H1 (cell line): ENCODE measurements around the gene C5AR2. TPM values are rescaled to one million over a fixed set of nuclear protein-coding genes. Genes with fewer than 3 reads are reported as not detected.

Experiments
- CTCF ChIA-PET: fragments of 300-600 bp; sonication (Branson Sonifier 250); formaldehyde crosslinking; loops from one replicate; lab custom pipeline; 2021; ENCODE audit not compliant: partially characterized antibody; lab: Charles Lee
- POLR2A ChIA-PET: fragments of 300-600 bp; sonication (Branson Sonifier 250); formaldehyde crosslinking; loops from one replicate; lab custom pipeline; 2021; ENCODE audit warnings: inconsistent platforms; ENCODE audit not compliant: partially characterized antibody; lab: Charles Lee
- DNase-seq, 2 experiments: peaks; one replicate each; pipeline versions ENCODE4 v3.0.0 to v3.0.0-alpha.2; 2010 to 2022; ENCODE audit warnings: low spot score in 2 of 2, low read depth in 1 of 2, mixed read lengths in 1 of 2
- FAIRE-seq: peaks from 2 replicates; lab custom pipeline; 2011; peaks lifted over from hg19 to GRCh38; lab: Jason Lieb, UNC
- H2AFZ ChIP-seq: 2 replicates; pipeline ENCODE4 v1.8.1; 2012; ENCODE audit warnings: low read length, inconsistent platforms
- H2AK5ac ChIP-seq: 2 replicates; pipeline ENCODE4 v1.6.1; 2013; ENCODE audit warnings: low read depth, low read length
- H2BK120ac ChIP-seq: replicated peaks from 2 replicates; pipeline ENCODE3; 2013; ENCODE audit warnings: low read depth, low read length, inconsistent platforms
- H2BK12ac ChIP-seq: 2 replicates; pipeline ENCODE4 v1.6.1; 2013; ENCODE audit warnings: low read depth, low read length
- H2BK15ac ChIP-seq: 2 replicates; pipeline ENCODE4 v1.6.1; 2013; ENCODE audit warnings: low read length
- H2BK20ac ChIP-seq: 2 replicates; pipeline ENCODE4 v1.6.1; 2013; ENCODE audit warnings: low read length
- H2BK5ac ChIP-seq: 2 replicates; pipeline ENCODE4 v1.6.1; 2013; ENCODE audit warnings: low read depth, low read length
- H3K14ac ChIP-seq: 2 replicates; pipeline ENCODE4 v1.6.1; 2013; ENCODE audit warnings: inconsistent platforms; ENCODE audit not compliant: insufficient read length
- H3K18ac ChIP-seq: 2 replicates; pipeline ENCODE4 v1.6.1; 2013; ENCODE audit warnings: low read length; ENCODE audit errors: extremely low read depth
- H3K23ac ChIP-seq: 2 replicates; pipeline ENCODE4 v1.6.1; 2013; ENCODE audit warnings: inconsistent platforms; ENCODE audit not compliant: insufficient read length
- H3K23me2 ChIP-seq: 2 replicates; pipeline ENCODE4 v1.6.1; 2013; ENCODE audit warnings: low read depth, low read length
- H3K27ac ChIP-seq: 2 replicates; pipeline ENCODE4 v1.6.1; 2011; ENCODE audit warnings: low read depth, low read length, inconsistent platforms
- H3K27me3 ChIP-seq, 4 experiments: replicated peaks in 1 of 4; 1 replicate in 1 of 4; 2 replicates in 3 of 4; pipeline versions ENCODE4 v1.6.1 to v1.8.1; 2011 to 2013; ENCODE audit warnings: low read length in 3 of 4, mild to moderate bottlenecking in 3 of 4, inconsistent platforms in 2 of 4, mixed read lengths in 2 of 4, moderate library complexity in 1 of 4; ENCODE audit not compliant: control insufficient read depth in 3 of 4, insufficient read depth in 3 of 4; ENCODE audit errors: extremely low read depth in 1 of 4
- H3K36me3 ChIP-seq, 4 experiments: 2 replicates each; pipeline versions ENCODE4 v1.6.1 to v1.8.1; 2011 to 2013; ENCODE audit warnings: mild to moderate bottlenecking in 4 of 4, low read length in 3 of 4, moderate library complexity in 2 of 4, control low read depth in 1 of 4, inconsistent platforms in 1 of 4; ENCODE audit not compliant: insufficient read depth in 4 of 4, control insufficient read depth in 2 of 4
- H3K4ac ChIP-seq: replicated peaks from 2 replicates; pipeline ENCODE3; 2013; ENCODE audit warnings: low read length, low read depth, mixed read lengths, inconsistent platforms; ENCODE audit not compliant: insufficient read length
- H3K4me1 ChIP-seq, 4 experiments: replicated peaks in 1 of 4; 1 replicate in 1 of 4; 2 replicates in 3 of 4; pipeline versions ENCODE4 v1.6.1 to v1.8.1; 2011 to 2013; ENCODE audit warnings: low read length in 3 of 4, inconsistent platforms in 2 of 4, mixed read lengths in 1 of 4; ENCODE audit not compliant: insufficient read depth in 4 of 4, control insufficient read depth in 3 of 4
- H3K4me2 ChIP-seq, 2 experiments: 2 replicates each; pipeline versions ENCODE4 v1.6.1 to v1.8.1; 2011 to 2013; ENCODE audit warnings: low read depth in 2 of 2, low read length in 2 of 2, control low read depth in 1 of 2, inconsistent platforms in 1 of 2, mild to moderate bottlenecking in 1 of 2; ENCODE audit not compliant: insufficient read depth in 1 of 2
- H3K4me3 ChIP-seq, 4 experiments: fragments of 200-600, 300-600 bp in 1 of 4; sonication (generic), shearing (Covaris generic), sonication (Bioruptor Twin) in 1 of 4; 2 replicates each; pipeline versions ENCODE4 v1.5.1 to v1.8.1; 2011 to 2016; ENCODE audit warnings: low read length in 4 of 4, low read depth in 3 of 4, control low read depth in 2 of 4, inconsistent platforms in 2 of 4, mild to moderate bottlenecking in 2 of 4, mixed read lengths in 1 of 4, moderate library complexity in 1 of 4; ENCODE audit not compliant: insufficient read depth in 2 of 4; ENCODE audit errors: extremely low read depth in 1 of 4
- H3K56ac ChIP-seq: replicated peaks from 2 replicates; pipeline ENCODE3; 2013; ENCODE audit warnings: low read depth, mild to moderate bottlenecking, mixed read lengths, low read length, inconsistent platforms; ENCODE audit not compliant: insufficient read length
- H3K79me1 ChIP-seq: 2 replicates; pipeline ENCODE4 v1.6.1; 2013; ENCODE audit warnings: low read depth, low read length, control low read depth
- H3K79me2 ChIP-seq, 2 experiments: 2 replicates each; pipeline versions ENCODE4 v1.6.1 to v1.8.1; 2012 to 2013; ENCODE audit warnings: low read length in 2 of 2, mild to moderate bottlenecking in 2 of 2, inconsistent platforms in 1 of 2; ENCODE audit not compliant: insufficient read depth in 2 of 2, control insufficient read depth in 1 of 2
- H3K9ac ChIP-seq, 4 experiments: replicated peaks in 1 of 4; 1 replicate in 1 of 4; 2 replicates in 3 of 4; pipeline versions ENCODE4 v1.6.1 to v1.8.1; 2011 to 2013; ENCODE audit warnings: low read depth in 3 of 4, low read length in 3 of 4, control low read depth in 2 of 4, mild to moderate bottlenecking in 2 of 4, moderate library complexity in 2 of 4, inconsistent platforms in 1 of 4; ENCODE audit errors: extremely low read depth in 1 of 4
- H3K9me3 ChIP-seq, 2 experiments: 2 replicates each; pipeline versions ENCODE4 v1.6.1 to v1.8.1; 2012 to 2013; ENCODE audit warnings: mild to moderate bottlenecking in 2 of 2, moderate library complexity in 2 of 2, control low read depth in 1 of 2, inconsistent platforms in 1 of 2, low read depth in 1 of 2, low read length in 1 of 2, mixed read lengths in 1 of 2; ENCODE audit not compliant: insufficient read depth in 2 of 2
- H4K20me1 ChIP-seq, 2 experiments: replicated peaks in 1 of 2; 2 replicates each; pipeline versions ENCODE3 to v1.8.1; 2011 to 2013; ENCODE audit warnings: inconsistent platforms in 2 of 2, low read length in 2 of 2, mild to moderate bottlenecking in 1 of 2; ENCODE audit not compliant: insufficient read depth in 2 of 2, control insufficient read depth in 1 of 2
- H4K5ac ChIP-seq: 2 replicates; pipeline ENCODE4 v1.6.1; 2013; ENCODE audit warnings: low read length, low read depth, mixed read lengths, inconsistent platforms; ENCODE audit not compliant: insufficient read length
- H4K8ac ChIP-seq: 2 replicates; pipeline ENCODE4 v1.8.0; 2013; ENCODE audit warnings: mild to moderate bottlenecking, moderate library complexity, low read length, inconsistent platforms; ENCODE audit not compliant: insufficient read depth; ENCODE audit errors: extremely low read depth
- H4K91ac ChIP-seq: replicated peaks from 2 replicates; pipeline ENCODE3; 2013; ENCODE audit warnings: low read length, mixed read lengths, inconsistent platforms; ENCODE audit not compliant: insufficient read length
- CTBP2 ChIP-seq: IDR thresholded peaks from 2 replicates; pipeline ENCODE4 v1.7.0; 2011; ENCODE audit warnings: borderline replicate concordance, mild to moderate bottlenecking, moderate library complexity, mixed read lengths, low read length; ENCODE audit not compliant: insufficient read depth, insufficient read length
- EZH2 ChIP-seq: fragments of 200-600 bp; sonication (generic); IDR thresholded peaks from 2 replicates; pipeline ENCODE4 v1.7.1; 2012; ENCODE audit warnings: low read depth, mild to moderate bottlenecking, moderate library complexity, low read length, inconsistent platforms; ENCODE audit not compliant: severe bottlenecking
- FOSL1 ChIP-seq: IDR thresholded peaks from 2 replicates; pipeline ENCODE4 v1.6.1; 2011; ENCODE audit warnings: mild to moderate bottlenecking, low read depth, low read length, moderate library complexity; ENCODE audit not compliant: insufficient read depth
- HDAC2 ChIP-seq, 2 experiments: fragments of 300-600 bp in 1 of 2; sonication (generic) in 1 of 2; IDR thresholded peaks; 2 replicates each; pipeline ENCODE4 v1.6.1; 2011 to 2012; ENCODE audit warnings: low read depth in 2 of 2, low read length in 2 of 2, mild to moderate bottlenecking in 2 of 2, moderate library complexity in 2 of 2, borderline replicate concordance in 1 of 2, inconsistent platforms in 1 of 2
- KDM1A ChIP-seq: fragments of 200-600, 300-600 bp; sonication (generic); IDR thresholded peaks from 2 replicates; pipeline ENCODE4 v1.7.1; 2016; ENCODE audit warnings: mild to moderate bottlenecking, low read length, borderline replicate concordance
- KDM5A ChIP-seq: fragments of 200-600 bp; IDR thresholded peaks from 2 replicates; pipeline ENCODE4 v1.7.1; 2012; ENCODE audit warnings: mild to moderate bottlenecking, low read length, inconsistent platforms, mixed read lengths
- MAFK ChIP-seq: IDR thresholded peaks from 2 replicates; pipeline ENCODE4 v1.6.1; 2012; ENCODE audit warnings: low read depth, mild to moderate bottlenecking, improper control_type of control experiment, low read length
- POLR2AphosphoS5 ChIP-seq: IDR thresholded peaks from 2 replicates; pipeline ENCODE4 v1.6.1; 2011; ENCODE audit warnings: low read depth, low read length
- RBBP5 ChIP-seq: IDR thresholded peaks from 2 replicates; pipeline ENCODE4 v1.7.1; 2012; ENCODE audit warnings: low read depth, mild to moderate bottlenecking, inconsistent platforms, low read length, moderate library complexity, borderline replicate concordance
- SAP30 ChIP-seq: fragments of 300-600 bp; sonication (generic); IDR thresholded peaks from 2 replicates; pipeline ENCODE4 v1.7.1; 2012; ENCODE audit warnings: low read length, moderate library complexity, mild to moderate bottlenecking, inconsistent platforms; ENCODE audit not compliant: insufficient read depth, insufficient replicate concordance
- USF2 ChIP-seq: IDR thresholded peaks from 2 replicates; pipeline ENCODE4 v1.6.1; 2011; ENCODE audit warnings: low read length, improper control_type of control experiment
- WGBS, 2 experiments: shearing (Covaris generic) in 1 of 2; methylation state at CpG; one replicate each; pipeline versions ENCODE4 v1.1.6 to v1.1.7; 2013 to 2015; ENCODE audit warnings: low lambda C conversion rate in 2 of 2, mixed read lengths in 2 of 2, inconsistent platforms in 1 of 2, low coverage in 1 of 2, missing lambda C conversion rate in 1 of 2; ENCODE audit not compliant: insufficient replicate concordance in 2 of 2, insufficient coverage in 1 of 2, insufficient read length in 1 of 2; ENCODE audit errors: extremely low coverage in 1 of 2, missing lambda C conversion rate in 1 of 2; 5-methylcytosine and 5-hydroxymethylcytosine counted together
- polyA plus RNA-seq, 7 experiments: library from polyadenylated mRNA; depleted of rRNA in 3 of 7; stranded (reverse) in 5 of 7; unstranded in 2 of 7; fragments of >200 nt in 5 of 7; fragments of 200-250 nt in 2 of 7; gene quantifications; 1 replicate in 5 of 7; 2 replicates in 1 of 7; 4 replicates in 1 of 7; pipeline versions ENCODE4 v1.2.1 to v1.2.3, GENCODE V29; 2011 to 2013; ENCODE audit warnings: missing spikeins in 2 of 7, mixed read lengths in 2 of 7
- total RNA-seq: library from RNA; stranded (reverse); fragmentation: NEBNext Ultra II Directional; extraction: Animal tissue kit (Norgen Biotek cat#: 25700); gene quantifications from 2 replicates; pipeline ENCODE4 v1.2.1, GENCODE V29; 2021

The C5AR2 gene
- total and polyA plus RNA-seq, 2 of the 8 experiments (the other 6 are each of a cell fraction or from before 2014, with no cell fraction given): 0.08 to 0.15 TPM

DNA sequence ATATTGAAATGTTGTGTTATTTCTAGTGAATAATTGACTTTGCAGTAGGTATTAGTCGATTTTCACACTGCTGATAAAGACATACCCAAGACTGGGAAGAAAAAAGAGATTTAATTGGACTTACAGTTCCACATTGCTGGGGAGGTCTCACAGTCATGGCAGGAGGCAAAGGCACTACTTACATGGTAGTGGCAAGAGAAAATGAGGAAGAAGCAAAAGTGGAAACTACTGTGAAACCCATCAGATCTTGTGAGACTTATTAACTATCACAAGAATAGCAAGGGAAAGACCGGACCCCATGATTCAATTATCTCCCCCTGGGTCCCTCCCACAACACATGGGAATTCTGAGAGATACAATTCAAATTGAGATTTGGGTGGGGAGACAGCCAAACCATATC lies 9.9 kb upstream of the C5AR2 start:
- POLR2A ChIA-PET: interaction anchor here (0.7 to 1.5 kb wide), 2 partner anchors 85 to 96 kb away, joined by 3 to 5 read pairs; no protein-coding TSS in a partner anchor
- CTCF ChIA-PET: interaction anchor here (1.9 kb wide), 1 partner anchor 27 kb away, joined by 4 read pairs; the partner anchor contains the start of gene DHX34
- FAIRE-seq: no peak

More for the DNA sequence above, 9.9 kb upstream of the C5AR2 start:
- peaks cover 0 to 3% (median 0%) of the 10 kb centered on the region in 4 experiments; a peak in 1 of 7 replicates for H3K4me1 ChIP-seq
- H3K56ac ChIP-seq: no peak overlapping the region
- H4K20me1 ChIP-seq: no peaks in the 10 kb centered on the region
- H2BK120ac ChIP-seq: no peak overlapping the region
- no peaks in the 10 kb centered on the region for H3K79me1 ChIP-seq
- H3K9me3 ChIP-seq: no peaks in the 10 kb centered on the region
- H4K5ac ChIP-seq: no peak overlapping the region
- no peak overlapping the region for H2BK5ac ChIP-seq
- H3K9ac ChIP-seq: no peak overlapping the region
- H4K91ac ChIP-seq: no peak overlapping the region
- H2BK12ac ChIP-seq: no peak overlapping the region
- H3K36me3 ChIP-seq: no peaks in the 10 kb centered on the region
- no peak overlapping the region for H2BK15ac ChIP-seq
- 84% methylated on average over 2 of the region's 2 CpGs; no CpG with 5 or more reads in 1 of the 2 experiments for WGBS, 2 experiments
- H2AK5ac ChIP-seq: no peak overlapping the region
- TF ChIP-seq EZH2: no peak
- no peak for TF ChIP-seq HDAC2 (IDR thresholded peaks at IDR 0.05; ENCODE audit: borderline replicate concordance in 1 of 2, low read depth in 2 of 2, low read length in 2 of 2)
- no peak for TF ChIP-seq CTBP2
- no peak for TF ChIP-seq USF2
- TF ChIP-seq RBBP5: no peak
- TF ChIP-seq POLR2AphosphoS5: no peak
- no peak for TF ChIP-seq SAP30
- no peak for TF ChIP-seq KDM1A
- no peak for TF ChIP-seq FOSL1
- no peak for TF ChIP-seq MAFK
- TF ChIP-seq KDM5A: no peak
- no peaks in the 10 kb centered on the region for H3K79me2 ChIP-seq
- no peak overlapping the region for H3K27ac ChIP-seq
- H3K4me3 ChIP-seq: no peak overlapping the region
- H2AFZ ChIP-seq: no peak overlapping the region
- no peak overlapping the region for H3K14ac ChIP-seq
- no peak overlapping the region for H3K4ac ChIP-seq
- no peak overlapping the region for H3K18ac ChIP-seq
- no peak overlapping the region for H3K4me2 ChIP-seq
- H2BK20ac ChIP-seq: no peak overlapping the region
- no peak overlapping the region for H4K8ac ChIP-seq
- no peak for DNase-seq
- H3K23ac ChIP-seq: no peak overlapping the region
- H3K27me3 ChIP-seq: no peaks in the 10 kb centered on the region; a peak in 2 of 7 replicates
- H3K23me2 ChIP-seq: no peaks in the 10 kb centered on the region
